Nephron (organoid): ENCODE results near the gene MYH4.

ENCODE experiments used
- H3K27ac Mint-ChIP-seq, 3 experiments: 2 replicates each; pipeline ENCODE4 v1.8.0; 2020; ENCODE audit warnings: mixed read lengths in 3 of 3, mild to moderate bottlenecking in 2 of 3, moderate library complexity in 1 of 3
- H3K27me3 Mint-ChIP-seq: 2 replicates; pipeline ENCODE4 v1.8.0; 2021; ENCODE audit warnings: low read depth, mild to moderate bottlenecking, moderate library complexity, mixed read lengths
- H3K36me3 Mint-ChIP-seq: 2 replicates; pipeline ENCODE4 v1.8.0; 2020; ENCODE audit warnings: low read depth, mixed read lengths
- H3K4me1 Mint-ChIP-seq: 2 replicates; pipeline ENCODE4 v1.8.0; 2020; ENCODE audit warnings: mixed read lengths
- H3K4me3 Mint-ChIP-seq, 3 experiments: 2 replicates each; pipeline ENCODE4 v1.8.0; 2020; ENCODE audit warnings: mild to moderate bottlenecking in 3 of 3, mixed read lengths in 3 of 3, moderate library complexity in 2 of 3
- H3K9me3 Mint-ChIP-seq: 2 replicates; pipeline ENCODE4 v1.8.0; 2020; ENCODE audit warnings: mixed read lengths
- TF ChIP-seq, protein P1 (sequence below), 3 experiments: fragments of 200-600 bp; sonication (generic); IDR thresholded peaks; one replicate each; pipeline ENCODE4 v1.5.0; 2021; ENCODE audit warnings: antibody characterized with exemption in 3 of 3; ENCODE audit not compliant: unreplicated experiment in 3 of 3

Gene MYH4

DNA sequence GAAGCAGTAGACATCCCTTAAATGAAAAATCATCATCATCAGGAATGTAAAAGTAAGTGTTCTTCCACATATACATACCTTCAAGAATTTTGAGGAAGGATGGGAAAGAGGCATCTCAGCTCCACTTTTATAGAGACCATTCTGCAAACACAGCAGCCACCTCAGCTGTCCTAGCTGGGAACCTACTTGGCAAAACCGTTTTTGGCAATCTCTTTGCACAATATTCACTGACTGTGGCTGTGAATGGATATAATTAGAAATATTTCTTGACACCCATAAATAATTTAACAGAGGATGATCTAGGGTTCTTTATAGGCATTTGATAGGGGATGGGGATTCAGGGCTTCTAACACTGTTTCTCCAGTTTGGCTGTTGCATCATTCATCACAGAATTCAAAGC lies at the start of gene MYH4:
MYH4 (minus strand) TSS at position 101 of the 400 bp plus-strand sequence. CDS start 2,814 bp downstream, outside the sequence.
- Mint-ChIP-seq H3K36me3 (no peaks in the 10 kb centered on the region), H3K27me3 (no peaks in the 10 kb centered on the region), H3K9me3 (no peaks in the 10 kb centered on the region), H3K27ac (no peak within 1 kb of the TSS), H3K4me1 (no peaks in the 10 kb centered on the region), H3K4me3 (no peak within 1 kb of the TSS)
- TF ChIP-seq, protein P1, sequence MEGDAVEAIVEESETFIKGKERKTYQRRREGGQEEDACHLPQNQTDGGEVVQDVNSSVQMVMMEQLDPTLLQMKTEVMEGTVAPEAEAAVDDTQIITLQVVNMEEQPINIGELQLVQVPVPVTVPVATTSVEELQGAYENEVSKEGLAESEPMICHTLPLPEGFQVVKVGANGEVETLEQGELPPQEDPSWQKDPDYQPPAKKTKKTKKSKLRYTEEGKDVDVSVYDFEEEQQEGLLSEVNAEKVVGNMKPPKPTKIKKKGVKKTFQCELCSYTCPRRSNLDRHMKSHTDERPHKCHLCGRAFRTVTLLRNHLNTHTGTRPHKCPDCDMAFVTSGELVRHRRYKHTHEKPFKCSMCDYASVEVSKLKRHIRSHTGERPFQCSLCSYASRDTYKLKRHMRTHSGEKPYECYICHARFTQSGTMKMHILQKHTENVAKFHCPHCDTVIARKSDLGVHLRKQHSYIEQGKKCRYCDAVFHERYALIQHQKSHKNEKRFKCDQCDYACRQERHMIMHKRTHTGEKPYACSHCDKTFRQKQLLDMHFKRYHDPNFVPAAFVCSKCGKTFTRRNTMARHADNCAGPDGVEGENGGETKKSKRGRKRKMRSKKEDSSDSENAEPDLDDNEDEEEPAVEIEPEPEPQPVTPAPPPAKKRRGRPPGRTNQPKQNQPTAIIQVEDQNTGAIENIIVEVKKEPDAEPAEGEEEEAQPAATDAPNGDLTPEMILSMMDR (IDR thresholded peaks at IDR 0.05; ENCODE audit: unreplicated experiment in 3 of 3) = no peak

DNA sequence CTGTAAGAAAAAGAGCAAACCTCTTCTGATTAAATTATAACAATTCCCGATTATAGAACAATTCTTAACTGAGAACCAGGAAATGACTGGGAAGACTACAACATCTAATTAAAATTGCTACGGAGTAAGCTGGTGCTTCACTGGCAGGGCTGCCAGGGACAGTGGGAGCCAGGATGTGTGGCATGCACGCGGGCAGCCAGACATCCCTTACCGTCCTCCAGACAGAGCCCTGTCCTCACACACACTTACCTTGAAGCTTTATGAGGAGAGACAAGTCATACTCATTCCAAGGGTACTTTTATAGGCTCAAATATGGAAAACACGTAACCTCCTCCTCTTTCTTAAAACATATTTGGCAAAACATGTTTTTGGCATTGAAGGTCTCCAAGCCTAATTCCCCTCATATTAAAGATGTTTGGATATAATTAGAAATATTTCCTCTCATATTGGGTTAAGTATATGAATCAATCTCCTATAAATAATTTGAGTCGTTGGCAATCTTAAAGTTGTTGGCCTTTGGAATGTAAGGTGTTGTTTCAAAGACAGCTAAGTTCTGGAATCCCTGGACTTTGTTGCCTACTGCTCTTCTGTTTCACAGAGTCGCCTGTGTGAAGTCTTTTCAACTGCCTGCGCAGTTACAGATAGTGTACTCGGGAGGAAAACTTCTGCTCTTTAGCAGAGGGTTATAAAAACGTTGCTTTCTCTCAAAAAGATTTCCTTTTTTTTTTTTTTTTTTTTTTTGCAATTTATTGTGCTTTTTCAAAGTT lies 49.1 kb upstream of the MYH4 start, which contains the start of gene MYH1:
MYH1 (minus strand) TSS at position 272 of the 767 bp plus-strand sequence. CDS start 1,900 bp downstream, outside the sequence.
- peaks cover 10% of the 10 kb centered on the region for H3K27me3 Mint-ChIP-seq
- TF ChIP-seq, protein P1 (IDR thresholded peaks at IDR 0.05; ENCODE audit: unreplicated experiment in 3 of 3) = no peak
- H3K9me3 Mint-ChIP-seq = peaks cover 5% of the 10 kb centered on the region
- no peak within 1 kb of the TSS for H3K27ac Mint-ChIP-seq
- H3K4me3 Mint-ChIP-seq = no peak within 1 kb of the TSS
- H3K4me1 Mint-ChIP-seq = no peaks in the 10 kb centered on the region
- no peaks in the 10 kb centered on the region for H3K36me3 Mint-ChIP-seq

DNA sequence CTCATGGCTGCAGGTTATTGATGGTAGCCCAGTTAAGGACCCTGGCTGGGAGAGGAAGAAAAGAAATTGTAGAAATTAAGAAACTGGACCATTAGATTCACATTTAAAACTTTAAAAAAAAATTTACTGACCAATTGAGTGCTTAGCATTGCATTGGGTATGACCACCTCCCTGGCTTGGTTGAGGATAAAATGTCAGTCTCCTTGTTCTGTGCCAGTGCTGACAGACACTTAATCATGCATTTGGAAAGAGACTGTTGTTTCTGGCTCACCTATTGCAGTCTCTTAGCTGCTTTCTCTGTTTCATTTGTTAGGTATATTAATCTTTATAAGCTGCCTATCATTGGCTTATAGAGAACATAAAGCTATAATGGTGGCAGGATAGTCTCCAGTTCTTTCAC lies 47.3 kb upstream of the MYH4 start:
- no peaks in the 10 kb centered on the region for H3K4me1 Mint-ChIP-seq
- no peak overlapping the region for H3K27ac Mint-ChIP-seq
- no peak overlapping the region for H3K4me3 Mint-ChIP-seq
- TF ChIP-seq, protein P1 (IDR thresholded peaks at IDR 0.05; ENCODE audit: unreplicated experiment in 3 of 3) = no peak
- H3K27me3 Mint-ChIP-seq = peaks cover 10% of the 10 kb centered on the region
- no peaks in the 10 kb centered on the region for H3K36me3 Mint-ChIP-seq
- H3K9me3 Mint-ChIP-seq = no peaks in the 10 kb centered on the region

DNA sequence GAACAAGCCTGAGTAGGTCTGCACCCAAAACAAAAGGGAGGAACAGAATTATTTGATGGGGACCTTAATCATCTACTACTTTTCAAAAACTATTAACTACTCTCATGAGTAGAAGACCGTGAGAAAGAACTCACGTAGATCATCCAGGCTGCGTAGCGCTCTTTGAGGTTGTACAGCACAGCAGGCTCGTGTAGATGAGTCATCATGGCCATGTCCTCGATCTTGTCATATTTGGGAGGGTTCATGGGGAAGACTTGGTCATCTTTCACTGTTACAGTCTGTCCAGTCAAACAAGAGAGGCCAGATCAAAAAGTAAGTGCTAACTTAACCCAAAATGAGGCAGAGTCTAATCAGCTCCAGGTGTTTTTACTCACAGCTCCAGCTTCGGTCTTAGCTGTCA lies 46.7 kb upstream of the MYH4 start:
- H3K27ac Mint-ChIP-seq = no peak overlapping the region
- H3K27me3 Mint-ChIP-seq = peaks cover 10% of the 10 kb centered on the region
- no peaks in the 10 kb centered on the region for H3K4me1 Mint-ChIP-seq
- no peak overlapping the region for H3K4me3 Mint-ChIP-seq
- no peaks in the 10 kb centered on the region for H3K36me3 Mint-ChIP-seq
- TF ChIP-seq, protein P1 (IDR thresholded peaks at IDR 0.05; ENCODE audit: unreplicated experiment in 3 of 3) = no peak
- no peaks in the 10 kb centered on the region for H3K9me3 Mint-ChIP-seq

DNA sequence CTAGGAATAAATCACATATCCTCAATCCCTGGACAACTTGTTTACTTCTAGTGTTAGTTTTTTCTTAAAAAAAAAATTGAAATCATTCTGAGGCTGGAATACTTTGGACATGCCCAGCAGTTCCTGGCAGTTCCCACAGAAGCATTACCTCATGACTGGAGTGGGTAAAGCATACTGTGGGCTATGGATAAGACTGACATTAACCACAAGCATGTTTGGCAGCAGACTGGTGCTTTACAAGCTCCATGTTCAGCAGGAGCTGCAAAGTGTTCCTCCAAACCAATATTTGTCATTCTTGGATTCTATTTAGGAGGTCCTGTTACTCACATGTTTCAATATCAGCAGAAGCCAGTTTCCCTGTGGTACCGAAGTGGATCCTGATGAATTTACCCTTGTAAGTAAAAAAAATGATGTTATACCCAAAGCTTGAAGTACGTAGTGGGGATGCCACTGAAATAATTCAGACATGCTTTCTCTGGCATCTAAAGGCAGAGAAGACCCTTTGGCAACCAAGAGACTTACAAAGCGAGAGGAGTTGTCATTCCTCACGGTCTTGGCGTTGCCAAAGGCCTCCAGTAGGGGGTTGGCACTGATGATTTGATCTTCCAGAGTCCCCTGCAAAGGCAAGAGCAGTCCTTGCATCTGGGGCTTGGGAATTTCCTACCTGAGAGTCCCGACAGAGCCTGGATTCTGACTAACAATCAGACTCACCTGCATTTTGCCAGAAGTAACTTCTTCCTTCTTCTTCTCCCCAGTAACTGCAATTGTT lies 44.1 kb upstream of the MYH4 start:
- H3K4me3 Mint-ChIP-seq = no peak overlapping the region
- H3K4me1 Mint-ChIP-seq = no peaks in the 10 kb centered on the region
- no peaks in the 10 kb centered on the region for H3K36me3 Mint-ChIP-seq
- no peak overlapping the region for H3K27ac Mint-ChIP-seq
- H3K9me3 Mint-ChIP-seq = no peaks in the 10 kb centered on the region
- TF ChIP-seq, protein P1 (IDR thresholded peaks at IDR 0.05; ENCODE audit: unreplicated experiment in 3 of 3) = no peak
- H3K27me3 Mint-ChIP-seq = no peaks in the 10 kb centered on the region
